ENCODE data around the gene AMBRA1.

Gene AMBRA1

DNA sequence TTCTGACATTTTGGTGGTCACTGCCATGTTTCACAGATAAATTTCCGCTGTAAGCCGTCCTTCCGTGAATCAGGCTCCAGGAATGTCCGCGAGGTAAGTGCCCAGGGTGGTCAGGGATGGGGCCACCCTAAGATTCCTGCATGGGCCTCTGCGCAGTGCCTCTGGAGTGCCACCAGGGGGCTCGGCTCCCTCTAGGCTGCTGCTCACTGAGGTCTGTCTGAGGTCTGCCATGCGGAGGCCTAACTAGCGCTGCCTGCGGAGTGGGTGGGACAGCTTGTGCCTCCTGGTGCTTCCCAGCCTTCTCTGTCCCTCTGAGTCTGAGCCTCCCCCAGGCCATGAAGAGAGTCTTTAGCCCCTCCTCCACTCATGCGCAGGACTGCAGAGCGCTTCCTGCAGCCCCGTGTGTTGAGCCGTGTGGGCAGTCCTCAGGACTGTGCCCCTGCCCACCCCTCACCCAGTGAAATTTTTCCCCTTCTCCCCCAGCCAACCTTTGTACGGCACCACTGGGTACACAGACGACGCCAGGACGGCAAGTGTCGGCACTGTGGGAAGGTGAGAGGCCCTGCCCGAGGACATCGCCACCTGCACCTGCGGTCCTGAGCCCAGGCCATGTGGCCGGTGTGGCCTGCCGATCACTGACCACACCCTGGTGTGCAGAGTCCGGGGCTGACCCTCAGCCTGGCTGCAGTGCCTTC, 224.2 kb downstream of the AMBRA1 start:
- DNase-seq (ENCODE audit: low read depth, low spot score), result no peak

DNA sequence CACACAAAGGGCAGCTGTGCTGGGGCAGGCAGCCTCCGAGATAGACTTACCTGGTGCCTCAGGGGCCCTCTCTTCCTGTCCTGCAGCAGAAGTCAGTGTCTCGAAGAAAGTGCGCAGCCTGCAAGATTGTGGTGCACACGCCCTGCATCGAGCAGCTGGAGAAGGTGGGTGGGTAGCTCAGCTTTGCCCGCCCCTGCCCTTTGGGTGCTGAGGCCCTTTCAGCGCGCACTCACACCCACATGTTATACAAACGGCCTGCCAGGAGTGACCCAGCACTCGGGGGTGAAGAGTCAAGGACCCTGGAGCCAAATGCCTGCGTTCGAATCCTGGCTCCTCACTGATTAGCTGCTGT, 225.9 kb downstream of the AMBRA1 start:
- DNase-seq (ENCODE audit: low read depth, low spot score), result no peak

DNA sequence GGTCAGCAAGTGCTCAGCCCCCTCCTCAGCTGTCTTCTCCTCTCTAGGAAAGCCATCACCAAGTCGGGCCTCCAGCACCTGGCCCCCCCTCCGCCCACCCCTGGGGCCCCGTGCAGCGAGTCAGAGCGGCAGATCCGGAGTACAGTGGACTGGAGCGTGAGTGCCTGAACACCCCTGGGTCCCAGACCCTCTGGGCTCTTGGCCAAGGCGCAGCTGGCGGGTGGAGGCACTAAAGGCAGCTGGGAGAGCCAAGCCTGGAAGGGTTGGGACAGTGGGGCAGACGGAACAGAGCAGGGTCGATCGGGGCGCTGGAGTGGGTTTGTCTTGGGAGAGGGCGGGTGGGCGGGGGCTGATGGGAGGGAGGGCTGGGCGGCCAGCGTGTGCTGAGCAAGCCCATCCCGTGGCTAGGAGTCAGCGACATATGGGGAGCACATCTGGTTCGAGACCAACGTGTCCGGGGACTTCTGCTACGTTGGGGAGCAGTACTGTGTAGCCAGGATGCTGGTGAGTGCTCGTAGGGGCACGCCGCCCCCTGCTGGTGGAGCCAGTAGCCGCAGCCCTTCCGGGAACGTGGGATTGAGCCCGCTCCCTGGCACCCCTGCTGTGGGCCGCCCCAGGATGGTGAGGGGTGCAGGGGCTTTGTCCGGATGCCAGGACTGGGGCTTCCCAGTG, 226.4 kb downstream of the AMBRA1 start:
- DNase-seq (ENCODE audit: low read depth, low spot score), result no peak

GRCh38 chr11:46366661-46367161, 227.1 kb downstream of the AMBRA1 start:
- DNase-seq (ENCODE audit: low read depth, low spot score), result no peak

- DNase-seq (ENCODE audit: low read depth, low spot score), result no peak
Measured at GRCh38 chr11:46366260-46366659, 227.6 kb downstream of the AMBRA1 start.

- DNase-seq (ENCODE audit: low read depth, low spot score), result no peak
Measured at GRCh38 chr11:46364791-46365190, 229.0 kb downstream of the AMBRA1 start.

GRCh38 chr11:46364056-46364455, 229.8 kb downstream of the AMBRA1 start:
- DNase-seq (ENCODE audit: low read depth, low spot score), result no peak

- DNase-seq (ENCODE audit: low read depth, low spot score), result no peak
Measured at GRCh38 chr11:46363455-46364005, 230.3 kb downstream of the AMBRA1 start.

DNA sequence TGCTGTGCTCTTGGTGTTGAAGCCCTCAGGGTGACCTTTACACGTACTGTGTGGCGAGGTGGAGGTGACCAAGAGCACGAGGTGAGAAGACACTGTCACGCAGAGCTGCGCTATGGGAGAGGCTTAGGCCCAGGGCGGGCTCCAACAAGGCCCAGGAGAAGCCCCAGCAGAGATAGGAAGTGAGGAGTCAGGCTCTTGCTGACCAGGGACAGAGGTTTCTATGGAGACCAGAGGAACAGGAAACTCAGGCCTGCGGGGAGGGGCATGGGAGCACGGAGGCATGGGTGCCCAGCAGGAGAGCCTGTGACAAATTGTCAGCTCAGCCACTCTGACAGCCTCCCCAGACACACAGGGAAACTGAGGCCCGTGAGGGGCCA, 230.8 kb downstream of the AMBRA1 start:
- DNase-seq (ENCODE audit: low read depth, low spot score), result no peak

DNA sequence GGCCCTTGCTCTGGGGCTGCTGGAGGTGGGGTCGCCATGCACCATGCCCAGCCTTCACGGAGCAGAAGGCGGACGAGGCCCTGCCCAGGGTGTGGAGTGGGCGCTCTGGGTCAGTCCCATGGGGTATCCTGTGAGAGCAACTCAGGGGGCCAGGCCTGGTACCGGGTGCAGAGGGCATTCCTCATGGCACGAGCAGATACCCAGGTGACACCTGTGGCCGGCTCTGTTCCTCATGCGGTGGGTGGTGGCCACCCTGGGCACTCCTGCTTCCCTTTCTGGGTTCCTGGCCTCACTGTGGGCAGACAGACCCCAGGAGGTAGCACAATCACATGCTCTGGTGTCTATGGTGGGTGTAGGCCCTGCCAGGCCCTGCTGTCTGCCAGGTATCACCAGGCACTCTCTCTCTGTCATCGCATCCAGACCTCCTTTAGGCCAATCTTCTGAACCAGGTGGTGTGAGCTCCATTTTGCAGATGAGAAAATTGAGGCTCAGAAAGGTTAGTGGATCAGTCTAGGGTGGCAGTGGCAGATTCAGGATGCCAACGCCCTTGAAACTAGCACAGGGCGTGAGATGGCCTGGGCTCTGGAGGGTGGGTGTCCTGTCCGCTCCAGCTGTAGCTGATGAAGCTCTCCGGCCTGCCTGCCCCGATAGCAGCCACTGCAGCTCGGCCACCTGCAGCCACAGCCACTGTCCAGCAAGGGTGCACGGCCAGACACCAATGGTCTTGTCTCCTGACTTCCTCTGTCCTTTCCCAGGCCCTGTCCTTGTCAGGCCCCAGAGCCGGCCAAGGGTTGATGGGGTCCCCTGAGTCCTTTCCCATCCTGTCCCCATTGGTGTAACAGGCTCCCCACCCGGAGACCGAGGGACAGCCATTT, 231.4 kb downstream of the AMBRA1 start:
- DNase-seq (ENCODE audit: low read depth, low spot score), result no peak

DNA sequence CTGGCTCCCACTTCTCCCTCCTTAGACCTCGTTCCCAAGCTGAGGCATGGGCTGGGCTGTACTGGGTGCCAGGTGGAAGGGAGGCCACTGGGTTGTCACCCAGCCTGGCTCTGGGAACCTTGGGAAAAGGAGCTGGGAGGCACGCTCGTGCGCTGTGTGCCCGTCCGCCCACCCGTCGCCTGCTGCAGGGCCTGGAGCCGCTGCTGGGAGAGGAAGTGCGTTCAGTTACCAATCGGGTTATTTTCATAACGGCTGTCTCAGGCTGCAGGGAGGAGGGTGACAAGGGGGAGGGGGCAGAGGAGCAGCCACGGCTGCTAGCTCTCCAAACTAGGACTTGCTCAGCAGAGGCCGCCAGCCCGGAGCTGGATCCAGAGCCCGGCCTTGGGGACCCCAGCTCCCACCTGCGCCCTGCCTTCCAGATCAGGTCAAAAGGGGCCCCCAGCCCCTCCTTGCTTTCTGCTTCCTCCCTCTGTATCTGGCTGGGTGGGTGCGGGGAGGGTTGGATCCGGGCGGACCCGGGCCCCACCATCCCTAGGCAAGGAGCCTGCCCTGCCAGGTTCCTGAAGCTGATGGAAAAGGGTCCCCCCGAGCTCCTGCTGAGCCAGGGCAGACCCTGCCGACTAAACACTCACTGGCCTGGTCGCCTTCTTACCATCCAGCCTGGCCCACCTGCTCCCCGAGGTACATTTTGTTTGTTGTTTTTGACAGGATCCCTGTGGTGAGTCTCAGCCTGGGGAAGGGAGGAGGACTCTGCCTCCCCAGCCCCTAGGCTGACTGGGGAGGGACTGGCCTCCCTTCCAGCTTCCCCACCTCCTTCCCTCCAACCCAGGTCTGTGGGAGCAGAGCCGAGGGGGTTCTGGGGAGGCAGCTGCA, 232.3 kb downstream of the AMBRA1 start:
- DNase-seq (ENCODE audit: low read depth, low spot score), result no peak

- no peak for DNase-seq (ENCODE audit: low read depth, low spot score)
Measured at GRCh38 chr11:46360878-46361277, 232.9 kb downstream of the AMBRA1 start.

DNA sequence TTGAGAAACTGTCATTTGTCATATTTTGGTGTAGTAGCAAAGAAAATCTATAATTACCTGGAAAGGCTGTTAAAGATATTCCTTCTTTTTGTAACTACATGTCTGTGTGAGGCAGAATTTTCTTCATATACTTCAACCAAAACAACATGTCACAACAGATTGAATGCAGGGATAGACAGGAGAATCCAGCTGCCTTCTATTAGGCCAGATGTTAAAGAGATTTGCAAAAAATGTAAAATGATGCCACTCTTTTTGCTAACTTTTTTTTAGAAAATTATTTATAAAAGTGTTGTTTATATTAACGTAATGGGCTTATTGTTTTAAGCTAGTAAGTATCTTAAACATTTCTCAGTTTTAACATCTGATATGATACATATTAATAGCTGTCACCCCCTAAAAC, 233.9 kb downstream of the AMBRA1 start:
- no peak for DNase-seq (ENCODE audit: low read depth, low spot score)

GRCh38 chr11:46357483-46357936, 236.3 kb downstream of the AMBRA1 start:
- no peak for DNase-seq (ENCODE audit: low read depth, low spot score)

DNA sequence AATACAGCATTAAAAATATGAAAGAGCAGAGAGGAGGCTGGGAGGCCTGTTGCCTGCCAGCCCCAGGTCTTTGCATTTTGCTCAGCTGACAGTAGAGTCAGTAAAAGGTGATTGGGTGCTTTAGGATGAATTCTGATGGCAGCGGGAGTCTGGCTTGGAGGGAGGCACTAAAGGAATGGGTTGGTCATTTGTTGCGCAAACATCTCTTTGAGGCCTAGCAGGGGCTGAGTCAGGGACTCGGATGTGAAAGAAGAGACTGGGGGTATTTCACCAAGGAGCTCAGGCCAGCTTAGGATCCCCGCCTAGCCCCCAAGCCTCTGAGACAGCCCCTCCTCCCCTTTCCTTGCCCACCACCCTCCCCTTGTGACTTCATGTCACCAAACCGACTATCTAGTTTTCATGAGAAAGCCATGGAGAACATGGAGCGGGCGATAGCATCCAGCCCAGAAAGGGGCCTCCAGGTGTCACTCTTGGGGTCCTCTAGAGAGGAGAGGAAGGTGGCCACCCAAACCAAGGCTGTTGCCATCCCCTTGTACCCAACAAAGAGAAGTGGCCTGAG, 236.8 kb downstream of the AMBRA1 start:
- no peak for DNase-seq (ENCODE audit: low read depth, low spot score)

DNA sequence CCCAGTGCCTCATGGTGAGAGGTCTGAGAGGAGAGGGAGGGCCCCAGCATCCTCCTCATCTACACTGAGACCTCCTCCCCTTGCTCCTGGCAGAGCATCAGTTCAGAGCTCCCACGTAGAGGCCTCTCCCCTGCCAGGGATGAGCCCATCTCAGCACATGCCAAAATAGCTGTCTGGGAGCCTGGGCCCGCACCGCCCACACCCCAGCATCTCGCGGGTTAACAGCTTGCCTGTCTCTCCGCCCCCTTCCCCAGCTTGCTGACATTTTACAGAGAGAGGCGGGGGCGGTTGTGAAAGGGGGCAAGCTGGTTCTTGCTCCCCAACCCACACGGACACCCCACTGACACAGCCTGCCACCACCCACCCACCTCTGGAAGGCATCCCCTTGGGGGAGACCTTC, 240.1 kb downstream of the AMBRA1 start:
- DNase-seq (ENCODE audit: low read depth, low spot score), result no peak

DNA sequence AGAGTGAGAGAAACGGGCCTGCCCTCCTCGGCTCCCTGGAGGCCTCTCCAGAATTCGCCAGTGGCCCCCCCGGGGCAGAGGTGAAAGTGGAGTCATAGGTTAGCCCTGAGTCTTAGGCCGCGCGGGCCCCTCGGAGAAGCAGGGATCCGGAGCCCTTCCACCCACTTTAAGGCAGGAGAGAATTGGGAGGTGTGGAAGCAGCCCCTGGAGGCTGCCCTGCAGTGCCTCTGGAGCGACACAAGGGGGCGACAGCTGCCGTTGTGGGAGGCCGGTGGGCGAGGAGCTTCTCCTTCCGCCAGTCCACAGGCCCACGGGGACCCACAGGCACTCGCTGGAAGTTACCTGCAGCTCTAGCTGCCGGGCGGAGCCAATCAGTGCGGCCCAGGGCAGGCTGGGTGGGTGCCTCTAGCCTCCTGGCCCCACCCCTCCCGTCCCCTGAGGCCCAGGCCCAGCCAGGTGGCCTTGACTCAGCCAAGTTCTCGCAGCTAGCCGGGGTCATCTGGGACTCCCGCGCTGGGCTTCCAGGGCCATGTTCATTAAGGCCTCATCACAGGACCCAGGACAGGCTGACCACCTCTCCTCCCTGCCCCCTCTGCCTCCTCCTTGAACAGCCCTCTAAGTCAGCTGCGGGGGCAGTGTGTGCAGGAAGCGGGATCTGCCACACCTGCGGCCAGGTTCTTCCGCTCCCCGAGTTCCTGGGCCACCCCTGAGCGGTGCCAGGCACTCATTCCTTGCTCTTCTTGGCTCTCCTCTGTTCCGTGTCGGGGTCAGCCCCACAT, 241.6 kb downstream of the AMBRA1 start:
- no peak for DNase-seq (ENCODE audit: low read depth, low spot score)

DNA sequence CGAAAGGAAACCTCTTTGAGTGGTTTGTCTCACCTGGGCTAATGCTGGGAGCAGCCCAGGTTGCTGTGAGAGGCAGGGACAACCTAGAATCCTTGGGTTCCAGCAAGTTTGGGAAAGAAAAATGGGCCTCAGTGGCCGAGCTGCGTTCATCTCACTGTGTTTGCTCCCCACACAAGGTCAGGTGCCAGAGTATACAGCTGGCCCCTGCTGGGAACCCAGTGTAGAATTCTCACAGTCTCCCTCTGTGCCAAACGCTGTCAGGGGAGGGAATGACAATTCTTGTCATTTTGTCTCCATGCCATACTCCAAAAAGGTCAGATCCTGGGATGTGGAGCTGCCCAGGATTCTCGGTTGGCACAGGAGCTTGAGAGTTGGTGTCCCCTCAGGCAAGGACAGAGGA, 242.2 kb downstream of the AMBRA1 start:
- no peak for DNase-seq (ENCODE audit: low read depth, low spot score)

DNA sequence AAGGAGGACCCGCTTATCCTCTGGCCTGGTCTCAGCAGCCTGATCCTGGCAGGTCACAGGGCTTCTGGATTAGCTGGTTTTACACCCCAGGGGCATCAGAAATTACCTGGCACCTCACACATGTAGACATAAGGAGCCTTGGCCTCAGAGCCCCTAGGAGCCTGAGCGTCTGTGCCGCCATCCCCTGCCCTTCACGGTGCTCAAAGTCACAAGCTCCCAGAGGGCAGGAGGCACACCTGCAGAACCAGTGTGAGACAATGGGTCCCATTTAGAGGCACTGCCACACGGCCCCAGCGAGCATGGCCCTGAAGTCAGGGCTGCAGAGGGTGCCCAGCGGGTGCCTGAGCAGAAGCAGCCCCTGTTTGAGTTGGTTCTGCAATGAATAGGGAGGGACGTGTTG, 242.7 kb downstream of the AMBRA1 start:
- no peak for DNase-seq (ENCODE audit: low read depth, low spot score)

DNA sequence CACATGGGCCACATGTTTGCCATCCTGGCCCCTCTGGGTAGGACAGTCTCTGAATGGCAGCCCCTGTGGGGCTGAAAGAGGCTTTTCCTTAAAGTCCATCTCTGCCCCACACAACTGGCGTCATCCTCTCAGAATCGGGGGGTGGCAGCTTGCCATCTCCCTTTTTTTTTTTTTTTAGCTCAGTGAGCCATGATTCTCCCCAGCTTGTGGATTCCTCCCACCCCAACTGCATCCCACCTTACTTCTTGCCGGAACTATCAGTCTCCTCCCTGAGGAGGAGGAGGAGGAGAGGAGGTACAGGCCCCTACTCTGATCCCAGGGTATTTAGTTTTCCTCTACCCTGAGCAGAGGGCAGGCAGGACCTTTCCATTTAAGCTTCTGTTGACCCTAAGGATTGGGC, 243.1 kb downstream of the AMBRA1 start:
- DNase-seq (ENCODE audit: low read depth, low spot score), result no peak
